ENCODE results near the gene FBN2. TPM values are rescaled to one million over a fixed set of nuclear protein-coding genes. Genes with fewer than 3 reads are reported as not detected.

The FBN2 gene
- total RNA-seq, 1 donor from 2014 or later, result 186 TPM

DNA sequence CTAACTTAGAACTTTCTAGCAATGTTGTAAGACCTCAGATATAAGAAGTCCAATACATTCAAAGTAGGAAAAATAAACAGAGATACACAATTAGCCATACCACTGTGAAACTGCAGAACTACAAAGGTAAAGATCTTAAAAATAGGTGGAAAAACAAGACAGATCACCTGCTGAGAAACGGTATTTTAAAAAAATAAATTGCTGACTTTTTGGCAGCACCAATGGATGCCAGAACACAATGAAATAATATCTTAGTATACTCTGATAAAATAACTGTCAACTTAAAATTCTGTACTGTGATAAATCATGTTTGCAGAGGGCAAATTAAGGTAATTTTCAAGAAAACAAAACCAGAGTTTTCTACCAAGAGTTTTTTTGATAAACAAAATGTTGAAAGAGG lies 138.9 kb downstream of the FBN2 start:
- TF ChIP-seq, protein P1, sequence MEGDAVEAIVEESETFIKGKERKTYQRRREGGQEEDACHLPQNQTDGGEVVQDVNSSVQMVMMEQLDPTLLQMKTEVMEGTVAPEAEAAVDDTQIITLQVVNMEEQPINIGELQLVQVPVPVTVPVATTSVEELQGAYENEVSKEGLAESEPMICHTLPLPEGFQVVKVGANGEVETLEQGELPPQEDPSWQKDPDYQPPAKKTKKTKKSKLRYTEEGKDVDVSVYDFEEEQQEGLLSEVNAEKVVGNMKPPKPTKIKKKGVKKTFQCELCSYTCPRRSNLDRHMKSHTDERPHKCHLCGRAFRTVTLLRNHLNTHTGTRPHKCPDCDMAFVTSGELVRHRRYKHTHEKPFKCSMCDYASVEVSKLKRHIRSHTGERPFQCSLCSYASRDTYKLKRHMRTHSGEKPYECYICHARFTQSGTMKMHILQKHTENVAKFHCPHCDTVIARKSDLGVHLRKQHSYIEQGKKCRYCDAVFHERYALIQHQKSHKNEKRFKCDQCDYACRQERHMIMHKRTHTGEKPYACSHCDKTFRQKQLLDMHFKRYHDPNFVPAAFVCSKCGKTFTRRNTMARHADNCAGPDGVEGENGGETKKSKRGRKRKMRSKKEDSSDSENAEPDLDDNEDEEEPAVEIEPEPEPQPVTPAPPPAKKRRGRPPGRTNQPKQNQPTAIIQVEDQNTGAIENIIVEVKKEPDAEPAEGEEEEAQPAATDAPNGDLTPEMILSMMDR (conservative IDR thresholded peaks at IDR 0.05), result no peak
- Mint-ChIP-seq H3K36me3 (peaks cover 47% of the 10 kb centered on the region), H3K27ac (no peak overlapping the region)

DNA sequence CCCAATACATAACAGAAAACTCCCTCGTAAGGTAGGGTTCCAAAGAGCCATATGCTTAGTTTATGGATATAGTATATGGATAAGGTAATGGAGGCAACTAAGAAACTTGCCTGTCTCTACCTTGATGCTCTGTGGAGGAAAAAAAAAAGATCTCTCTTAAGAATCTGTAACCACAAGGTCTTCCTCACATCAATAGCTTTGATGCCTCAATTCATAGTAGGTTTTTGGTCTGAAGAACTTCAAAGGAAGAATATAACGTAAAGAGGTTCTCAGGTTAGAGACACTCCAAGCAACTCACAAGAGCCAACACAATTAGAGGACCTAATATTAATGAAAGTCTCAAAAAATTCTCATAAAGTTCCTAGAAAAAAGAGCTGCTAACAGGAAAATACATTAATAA lies 140.2 kb downstream of the FBN2 start:
- H3K9me3 Mint-ChIP-seq, result no peaks in the 10 kb centered on the region
- no peak overlapping the region for H3K4me3 Mint-ChIP-seq
- no peak for DNase-seq (ENCODE audit: extremely low spot score, unreplicated experiment)
- H3K27ac Mint-ChIP-seq, result no peak overlapping the region
- no peaks in the 10 kb centered on the region for H3K27me3 Mint-ChIP-seq
- peaks cover 51% of the 10 kb centered on the region for H3K36me3 Mint-ChIP-seq
- peaks cover 7% of the 10 kb centered on the region for H3K4me1 Mint-ChIP-seq (ENCODE audit: unreplicated experiment)
- TF ChIP-seq, protein P1 (conservative IDR thresholded peaks at IDR 0.05), result no peak

More for the DNA sequence above, 138.9 kb downstream of the FBN2 start:
- H3K27me3 Mint-ChIP-seq, result no peaks in the 10 kb centered on the region
- no peak for DNase-seq (ENCODE audit: extremely low spot score, unreplicated experiment)
- no peak overlapping the region for H3K4me3 Mint-ChIP-seq
- peaks cover 7% of the 10 kb centered on the region for H3K4me1 Mint-ChIP-seq (ENCODE audit: unreplicated experiment)
- H3K9me3 Mint-ChIP-seq, result no peaks in the 10 kb centered on the region

DNA sequence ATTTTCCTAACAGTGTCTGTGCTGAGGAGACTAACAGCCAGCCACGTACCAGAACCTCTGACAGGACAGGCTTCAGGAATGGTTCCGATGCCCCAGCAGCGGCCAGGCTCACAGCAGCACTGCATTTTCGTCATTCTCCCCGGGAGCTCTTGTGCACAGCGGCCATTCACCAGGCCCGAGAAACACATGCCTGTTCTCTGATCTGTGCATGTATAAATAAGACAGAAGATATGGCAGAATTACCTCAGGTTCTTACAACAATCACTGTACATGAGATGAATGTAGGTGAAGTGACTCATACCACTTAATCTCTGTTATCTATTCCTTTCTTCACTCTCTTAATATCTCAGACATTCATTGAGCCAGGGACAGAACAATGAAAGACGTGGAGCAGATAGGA lies 143.0 kb downstream of the FBN2 start:
- DNase-seq (ENCODE audit: extremely low spot score, unreplicated experiment), result no peak
- H3K27me3 Mint-ChIP-seq, result no peaks in the 10 kb centered on the region
- H3K4me1 Mint-ChIP-seq (ENCODE audit: unreplicated experiment), result no peaks in the 10 kb centered on the region

DNA sequence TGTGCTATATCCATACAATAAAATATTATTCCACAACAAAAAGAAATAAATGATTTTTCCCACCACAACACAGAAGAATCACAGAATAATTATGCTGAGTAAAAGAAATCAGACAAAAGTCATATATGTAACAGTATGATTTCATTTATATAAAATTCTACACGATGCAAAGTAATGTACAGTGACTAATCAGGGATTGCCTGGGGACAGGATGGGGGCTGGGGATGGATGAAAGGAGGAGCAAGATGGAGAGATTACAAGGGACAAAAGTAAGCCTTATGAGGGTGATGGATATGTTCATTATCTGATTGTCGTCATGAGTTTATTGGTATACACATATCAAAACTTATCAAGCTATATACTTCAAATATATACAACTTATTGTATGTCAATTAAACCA lies 154.0 kb downstream of the FBN2 start:
- no peak overlapping the region for H3K27ac Mint-ChIP-seq
- peaks cover 31% of the 10 kb centered on the region for H3K36me3 Mint-ChIP-seq
- TF ChIP-seq, protein P1 (conservative IDR thresholded peaks at IDR 0.05), result no peak
- no peak overlapping the region for H3K4me3 Mint-ChIP-seq
- H3K9me3 Mint-ChIP-seq, result no peaks in the 10 kb centered on the region
- no peaks in the 10 kb centered on the region for H3K27me3 Mint-ChIP-seq
- no peak for DNase-seq (ENCODE audit: extremely low spot score, unreplicated experiment)
- peaks cover 16% of the 10 kb centered on the region for H3K4me1 Mint-ChIP-seq (ENCODE audit: unreplicated experiment)

More for the DNA sequence above, 143.0 kb downstream of the FBN2 start:
- Mint-ChIP-seq H3K36me3 (peaks cover 48% of the 10 kb centered on the region), H3K9me3 (peaks cover under 1% of the 10 kb centered on the region), H3K4me3 (no peak overlapping the region), H3K27ac (no peak overlapping the region)
- TF ChIP-seq, protein P1 (conservative IDR thresholded peaks at IDR 0.05), result no peak

DNA sequence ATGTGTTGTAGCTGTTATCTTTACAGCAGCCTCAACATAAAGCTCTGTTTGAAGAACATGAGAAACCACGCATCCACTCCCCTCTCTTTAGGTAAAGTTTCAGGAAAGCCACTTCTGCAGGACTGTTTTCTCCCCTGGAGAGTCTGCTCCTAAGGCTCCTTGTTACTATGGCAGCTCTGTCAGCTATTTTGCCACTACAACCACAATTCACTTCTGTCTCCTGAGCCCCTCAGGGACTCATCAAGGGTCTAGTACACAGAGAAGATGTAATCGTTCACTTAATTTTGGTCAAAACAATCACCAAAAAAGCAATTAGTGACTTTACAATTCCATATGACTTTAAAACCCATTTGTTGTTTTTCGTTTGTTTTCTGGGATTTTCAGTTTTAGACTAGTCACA lies 157.7 kb downstream of the FBN2 start:
- no peak overlapping the region for H3K4me3 Mint-ChIP-seq
- no peak overlapping the region for H3K27ac Mint-ChIP-seq
- H3K27me3 Mint-ChIP-seq, result no peaks in the 10 kb centered on the region
- TF ChIP-seq, protein P1 (conservative IDR thresholded peaks at IDR 0.05), result no peak
- H3K4me1 Mint-ChIP-seq (ENCODE audit: unreplicated experiment), result peaks cover 34% of the 10 kb centered on the region
- H3K9me3 Mint-ChIP-seq, result no peaks in the 10 kb centered on the region
- peaks cover 22% of the 10 kb centered on the region for H3K36me3 Mint-ChIP-seq
- DNase-seq (ENCODE audit: extremely low spot score, unreplicated experiment), result no peak

DNA sequence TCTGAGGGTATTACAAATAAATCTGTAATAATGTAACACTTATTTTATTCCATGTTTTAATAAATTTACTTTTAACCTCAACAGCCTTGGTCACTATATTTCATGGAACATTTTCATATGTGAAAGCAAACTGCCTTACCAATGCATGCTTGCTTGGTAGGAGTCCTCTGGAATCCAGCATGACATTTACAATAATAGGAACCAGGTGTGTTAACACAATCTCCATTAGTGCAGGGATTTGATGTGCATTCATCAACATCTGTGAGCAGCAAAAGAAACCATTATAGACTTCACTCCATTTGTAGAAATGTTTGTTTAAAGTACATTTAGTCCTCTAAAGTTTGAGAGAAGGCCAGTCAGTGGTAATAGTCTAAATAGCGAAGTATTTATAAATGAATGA lies 159.4 kb downstream of the FBN2 start:
- Mint-ChIP-seq H3K9me3 (no peaks in the 10 kb centered on the region), H3K4me3 (no peak overlapping the region), H3K36me3 (peaks cover 22% of the 10 kb centered on the region), H3K27ac (no peak overlapping the region), H3K4me1 (ENCODE audit: unreplicated experiment) (peaks cover 34% of the 10 kb centered on the region), H3K27me3 (no peaks in the 10 kb centered on the region)
- TF ChIP-seq, protein P1 (conservative IDR thresholded peaks at IDR 0.05), result no peak
- no peak for DNase-seq (ENCODE audit: extremely low spot score, unreplicated experiment)

All from type B pancreatic cell (in vitro differentiated cells).